NB4 (cell line): ENCODE measurements around the gene SYNGR3.
"Not testable (repeated sequence)": the region's sequence is repeated elsewhere in the genome, so short reads cannot be mapped to it uniquely, and the experiment has no call there.

Experiments
- DNase-seq: peaks from one replicate; pipeline ENCODE4 v3.0.0; 2010; ENCODE audit warnings: low read depth
- H3K4me3 ChIP-seq: one replicate; pipeline ENCODE4 v1.5.1; 2011; ENCODE audit warnings: mild to moderate bottlenecking, low read depth, low read length, moderate library complexity
- MYC ChIP-seq: IDR thresholded peaks from 2 replicates; pipeline ENCODE4 v1.6.1; 2011; ENCODE audit warnings: low read depth, low read length
- POLR2A ChIP-seq: IDR thresholded peaks from 2 replicates; pipeline ENCODE4 v1.6.1; 2011; ENCODE audit warnings: mild to moderate bottlenecking; ENCODE audit not compliant: insufficient read length; ENCODE audit errors: extremely low read depth
- TF ChIP-seq, protein P1 (sequence below): IDR thresholded peaks from one replicate; pipeline ENCODE4 v1.5.1; 2012; ENCODE audit warnings: low read depth, low read length
- TF ChIP-seq, protein P2 (sequence below): IDR thresholded peaks from 2 replicates; pipeline ENCODE4 v1.6.1; 2011; ENCODE audit warnings: low read depth, low read length

Gene SYNGR3

DNA sequence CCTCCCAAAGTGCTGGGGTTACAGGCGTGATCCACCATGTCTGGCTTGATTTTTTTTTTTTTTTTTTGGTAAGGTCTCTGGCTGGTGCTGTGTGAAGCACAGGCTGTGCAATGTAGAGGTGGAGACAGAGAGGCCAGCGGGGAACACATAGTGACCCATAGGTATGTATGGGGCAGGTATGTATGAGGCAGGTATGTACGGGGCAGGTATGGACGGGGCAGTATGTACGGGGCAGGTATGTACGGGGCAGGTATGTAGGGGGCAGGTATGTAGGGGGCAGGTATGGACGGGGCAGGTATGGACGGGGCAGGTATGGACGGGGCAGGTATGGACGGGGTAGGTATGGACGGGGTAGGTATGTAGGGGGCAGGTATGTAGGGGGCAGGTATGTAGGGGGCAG lies 40.3 kb upstream of the SYNGR3 start:
- TF ChIP-seq POLR2A = no peak
- TF ChIP-seq, protein P1, sequence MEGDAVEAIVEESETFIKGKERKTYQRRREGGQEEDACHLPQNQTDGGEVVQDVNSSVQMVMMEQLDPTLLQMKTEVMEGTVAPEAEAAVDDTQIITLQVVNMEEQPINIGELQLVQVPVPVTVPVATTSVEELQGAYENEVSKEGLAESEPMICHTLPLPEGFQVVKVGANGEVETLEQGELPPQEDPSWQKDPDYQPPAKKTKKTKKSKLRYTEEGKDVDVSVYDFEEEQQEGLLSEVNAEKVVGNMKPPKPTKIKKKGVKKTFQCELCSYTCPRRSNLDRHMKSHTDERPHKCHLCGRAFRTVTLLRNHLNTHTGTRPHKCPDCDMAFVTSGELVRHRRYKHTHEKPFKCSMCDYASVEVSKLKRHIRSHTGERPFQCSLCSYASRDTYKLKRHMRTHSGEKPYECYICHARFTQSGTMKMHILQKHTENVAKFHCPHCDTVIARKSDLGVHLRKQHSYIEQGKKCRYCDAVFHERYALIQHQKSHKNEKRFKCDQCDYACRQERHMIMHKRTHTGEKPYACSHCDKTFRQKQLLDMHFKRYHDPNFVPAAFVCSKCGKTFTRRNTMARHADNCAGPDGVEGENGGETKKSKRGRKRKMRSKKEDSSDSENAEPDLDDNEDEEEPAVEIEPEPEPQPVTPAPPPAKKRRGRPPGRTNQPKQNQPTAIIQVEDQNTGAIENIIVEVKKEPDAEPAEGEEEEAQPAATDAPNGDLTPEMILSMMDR = no peak
- TF ChIP-seq, protein P2, sequence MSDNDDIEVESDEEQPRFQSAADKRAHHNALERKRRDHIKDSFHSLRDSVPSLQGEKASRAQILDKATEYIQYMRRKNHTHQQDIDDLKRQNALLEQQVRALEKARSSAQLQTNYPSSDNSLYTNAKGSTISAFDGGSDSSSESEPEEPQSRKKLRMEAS = no peak
- TF ChIP-seq MYC = no peak
- no peak overlapping the region for H3K4me3 ChIP-seq
- no peak for DNase-seq

DNA sequence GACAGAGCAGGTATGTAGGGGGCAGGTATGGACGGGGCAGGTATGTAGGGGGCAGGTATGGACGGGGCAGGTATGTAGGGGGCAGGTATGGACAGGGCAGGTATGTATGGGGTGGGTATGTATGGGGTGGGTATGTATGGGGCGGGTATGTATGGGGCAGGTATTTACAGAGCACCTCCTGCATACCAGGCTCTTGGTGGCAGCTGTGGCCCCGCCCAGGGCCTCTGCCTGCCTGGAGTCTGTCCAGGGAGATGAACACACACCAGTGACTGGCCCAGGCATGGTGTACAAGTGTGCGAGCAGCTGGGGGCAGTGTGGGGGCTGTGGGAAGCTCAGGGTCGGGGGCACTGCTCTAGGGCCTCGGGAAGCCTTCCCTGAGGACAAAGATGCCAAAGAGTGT lies 39.7 kb upstream of the SYNGR3 start:
- DNase-seq = no peak
- TF ChIP-seq MYC (no peak), POLR2A (no peak)
- TF ChIP-seq, protein P2 = no peak
- TF ChIP-seq, protein P1 = no peak
- H3K4me3 ChIP-seq = no peak overlapping the region

DNA sequence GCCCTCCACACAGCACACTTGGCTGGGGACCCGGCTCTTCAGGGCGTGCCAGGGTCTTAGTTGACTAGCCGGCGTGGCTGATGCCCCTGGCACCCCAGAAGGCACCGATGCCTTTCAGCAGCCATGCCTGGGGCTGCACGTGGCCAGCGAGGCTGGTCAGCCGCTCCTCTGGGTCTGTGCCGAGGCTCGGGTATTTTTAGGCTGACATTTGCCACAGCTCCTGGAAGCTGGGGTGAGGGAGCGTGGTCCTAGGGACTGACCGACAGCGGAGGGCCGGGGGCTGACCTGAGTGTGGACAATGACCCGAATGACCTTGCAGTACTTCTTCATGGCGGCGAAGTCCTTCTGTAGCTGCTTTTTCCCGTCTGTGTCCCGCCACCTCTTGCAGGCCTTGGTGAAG lies 39.2 kb upstream of the SYNGR3 start:
- TF ChIP-seq, protein P2 = no peak
- TF ChIP-seq POLR2A = no peak
- TF ChIP-seq, protein P1 = no peak
- no peak for TF ChIP-seq MYC
- H3K4me3 ChIP-seq = no peak overlapping the region
- DNase-seq = no peak

DNA sequence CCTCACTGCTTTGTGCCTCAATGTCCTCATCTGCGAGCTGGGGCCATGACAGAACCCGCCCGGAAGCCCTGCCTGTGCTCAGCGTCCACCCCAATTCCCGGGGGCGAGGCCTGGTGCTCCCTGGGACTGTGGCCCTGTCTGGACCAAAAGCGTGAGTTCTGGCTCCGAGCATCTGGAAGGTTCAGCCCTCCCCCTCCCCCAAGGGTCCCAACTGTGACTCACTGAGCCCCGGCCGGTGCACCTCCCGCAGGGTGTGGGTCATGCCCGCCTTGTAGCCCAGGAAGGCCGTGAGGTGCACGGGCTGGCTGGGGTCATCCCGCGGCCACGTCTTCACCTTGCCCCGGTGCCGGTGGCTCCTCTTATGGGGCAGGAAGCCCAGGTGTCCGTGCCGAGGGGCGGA lies 36.0 kb upstream of the SYNGR3 start:
- H3K4me3 ChIP-seq = no peak overlapping the region
- TF ChIP-seq, protein P2 = no peak
- TF ChIP-seq, protein P1 = no peak
- TF ChIP-seq POLR2A (no peak), MYC (no peak)
- DNase-seq = no peak

DNA sequence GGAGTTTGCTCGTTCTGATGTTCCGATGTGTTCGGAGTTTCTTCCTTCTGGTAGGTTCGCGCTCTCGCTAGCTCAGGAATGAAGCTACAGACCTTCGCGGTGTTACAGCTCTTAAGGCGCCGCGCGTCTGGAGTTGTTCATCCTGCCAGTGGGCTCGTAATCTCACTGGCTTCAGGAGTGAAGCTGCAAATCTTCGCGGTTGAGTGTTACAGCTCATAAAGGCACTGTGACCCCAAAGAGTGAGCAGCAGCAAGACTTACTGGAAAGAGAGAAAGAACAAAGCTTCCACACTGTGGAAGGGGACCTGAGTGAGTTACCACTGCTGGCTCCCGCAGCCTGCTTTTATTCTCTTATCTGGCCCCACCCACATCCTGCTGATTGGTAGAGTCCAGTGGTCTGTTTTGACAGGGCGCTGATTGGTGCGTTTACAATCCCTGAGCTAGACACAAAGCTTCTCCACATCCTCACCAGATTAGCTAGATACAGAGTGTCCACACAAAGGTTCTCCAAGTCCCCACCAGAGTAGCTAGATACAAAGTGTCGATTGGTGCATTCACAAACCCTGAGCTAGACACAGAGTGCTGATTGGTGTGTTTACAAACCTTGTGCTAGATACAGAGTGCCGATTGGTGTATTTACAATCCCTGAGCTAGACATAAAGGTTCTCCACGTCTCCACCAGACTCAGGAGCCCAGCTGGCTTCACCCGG lies 32.2 kb upstream of the SYNGR3 start:
- not testable (repeated sequence) for H3K4me3 ChIP-seq, DNase-seq

DNA sequence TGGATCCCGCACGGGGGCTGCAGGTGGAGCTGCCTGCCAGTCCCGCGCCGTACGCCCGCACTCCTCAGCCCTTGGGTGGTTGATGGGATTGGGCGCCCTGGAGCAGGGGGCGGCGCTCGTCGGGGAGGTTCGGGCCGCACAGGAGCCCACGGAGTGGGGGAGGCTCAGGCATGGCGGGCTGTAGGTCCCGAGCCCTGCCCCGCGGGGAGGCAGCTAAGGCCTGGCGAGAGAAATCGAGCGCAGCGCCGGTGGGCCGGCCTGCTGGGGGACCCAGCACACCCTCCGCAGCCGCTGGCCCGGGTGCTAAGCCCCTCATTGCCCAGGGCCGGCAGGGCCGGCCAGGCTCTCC lies 31.7 kb upstream of the SYNGR3 start:
- H3K4me3 ChIP-seq, DNase-seq: not testable (repeated sequence)

DNA sequence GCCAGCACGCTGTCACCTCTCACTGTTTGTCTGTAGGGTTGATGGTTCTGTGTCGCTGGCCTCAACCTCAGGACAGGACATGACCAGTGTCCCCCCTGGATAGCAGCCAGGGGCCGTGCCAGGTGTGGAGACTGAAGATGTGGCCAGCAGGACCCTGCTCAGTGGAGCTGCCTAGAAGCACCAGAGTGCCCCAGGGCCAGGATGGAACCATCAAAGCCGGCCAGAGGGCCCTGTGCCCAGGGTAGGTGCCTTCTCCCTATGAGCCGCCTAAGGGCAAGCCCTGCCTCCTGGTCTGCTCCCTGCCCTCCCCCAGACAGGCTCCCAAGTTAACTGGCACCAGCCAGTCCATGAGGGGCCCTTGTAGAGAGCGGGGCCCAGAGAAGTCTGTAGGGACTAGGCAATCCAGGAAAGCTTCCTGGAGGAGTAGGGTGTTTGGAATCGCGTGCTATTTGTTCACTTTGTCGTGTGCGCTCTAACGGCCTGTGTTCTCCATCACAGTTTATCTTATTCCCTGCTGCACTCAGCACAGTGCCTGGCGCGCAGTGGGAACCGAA lies 31.0 kb upstream of the SYNGR3 start:
- no peak for DNase-seq
- H3K4me3 ChIP-seq = peak overlapping the region; percentile 16
- no peak for TF ChIP-seq POLR2A
- TF ChIP-seq, protein P1 = no peak
- TF ChIP-seq, protein P2 = no peak
